Measurements from ENCODE around the gene CDK6. TPM values are rescaled to one million over a fixed set of nuclear protein-coding genes. Genes with fewer than 3 reads are reported as not detected.

The CDK6 gene
- total RNA-seq, 4 donors from 2014 or later = 19.7 to 51.1 (median 33.8) TPM

- no peak for ATAC-seq
- no peaks in the 10 kb centered on the region for H3K9me3 ChIP-seq
- H3K27me3 ChIP-seq = no peaks in the 10 kb centered on the region
- H3K4me1 ChIP-seq = peaks cover 5 to 44% (median 8%) of the 10 kb centered on the region in 3 donors
- no peaks in the 10 kb centered on the region for H3K36me3 ChIP-seq
- WGBS, 2 donors (ENCODE audit: low coverage in 1 of 2) = 39 to 84% methylated on average over 2 to 3 of the region's 3 CpGs
- no peak overlapping the region for H3K27ac ChIP-seq
- TF ChIP-seq POLR2A (IDR thresholded peaks at IDR 0.05) (no peak), EP300 (IDR thresholded peaks at IDR 0.05) (no peak)
- TF ChIP-seq, protein P1, sequence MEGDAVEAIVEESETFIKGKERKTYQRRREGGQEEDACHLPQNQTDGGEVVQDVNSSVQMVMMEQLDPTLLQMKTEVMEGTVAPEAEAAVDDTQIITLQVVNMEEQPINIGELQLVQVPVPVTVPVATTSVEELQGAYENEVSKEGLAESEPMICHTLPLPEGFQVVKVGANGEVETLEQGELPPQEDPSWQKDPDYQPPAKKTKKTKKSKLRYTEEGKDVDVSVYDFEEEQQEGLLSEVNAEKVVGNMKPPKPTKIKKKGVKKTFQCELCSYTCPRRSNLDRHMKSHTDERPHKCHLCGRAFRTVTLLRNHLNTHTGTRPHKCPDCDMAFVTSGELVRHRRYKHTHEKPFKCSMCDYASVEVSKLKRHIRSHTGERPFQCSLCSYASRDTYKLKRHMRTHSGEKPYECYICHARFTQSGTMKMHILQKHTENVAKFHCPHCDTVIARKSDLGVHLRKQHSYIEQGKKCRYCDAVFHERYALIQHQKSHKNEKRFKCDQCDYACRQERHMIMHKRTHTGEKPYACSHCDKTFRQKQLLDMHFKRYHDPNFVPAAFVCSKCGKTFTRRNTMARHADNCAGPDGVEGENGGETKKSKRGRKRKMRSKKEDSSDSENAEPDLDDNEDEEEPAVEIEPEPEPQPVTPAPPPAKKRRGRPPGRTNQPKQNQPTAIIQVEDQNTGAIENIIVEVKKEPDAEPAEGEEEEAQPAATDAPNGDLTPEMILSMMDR (IDR thresholded peaks at IDR 0.05) = no peak
- no peak overlapping the region for H3K4me3 ChIP-seq
These were observed 158.0 kb downstream of the CDK6 start for GRCh38 chr7:92678291-92678920.

GRCh38 chr7:92674379-92674778 is 162.0 kb downstream of the CDK6 start:
- TF ChIP-seq POLR2AphosphoS5 (IDR thresholded peaks at IDR 0.05) = no peak
- Histone ChIP-seq H3K4me1 (peaks cover 0 to 22% (median 0%) of the 10 kb centered on the region in 3 donors), H3K27ac (no peak overlapping the region), H3K27me3 (no peaks in the 10 kb centered on the region), H3K4me3 (no peak overlapping the region), H3K36me3 (no peaks in the 10 kb centered on the region), H3K9me3 (no peaks in the 10 kb centered on the region)
- no peak for ATAC-seq

DNA sequence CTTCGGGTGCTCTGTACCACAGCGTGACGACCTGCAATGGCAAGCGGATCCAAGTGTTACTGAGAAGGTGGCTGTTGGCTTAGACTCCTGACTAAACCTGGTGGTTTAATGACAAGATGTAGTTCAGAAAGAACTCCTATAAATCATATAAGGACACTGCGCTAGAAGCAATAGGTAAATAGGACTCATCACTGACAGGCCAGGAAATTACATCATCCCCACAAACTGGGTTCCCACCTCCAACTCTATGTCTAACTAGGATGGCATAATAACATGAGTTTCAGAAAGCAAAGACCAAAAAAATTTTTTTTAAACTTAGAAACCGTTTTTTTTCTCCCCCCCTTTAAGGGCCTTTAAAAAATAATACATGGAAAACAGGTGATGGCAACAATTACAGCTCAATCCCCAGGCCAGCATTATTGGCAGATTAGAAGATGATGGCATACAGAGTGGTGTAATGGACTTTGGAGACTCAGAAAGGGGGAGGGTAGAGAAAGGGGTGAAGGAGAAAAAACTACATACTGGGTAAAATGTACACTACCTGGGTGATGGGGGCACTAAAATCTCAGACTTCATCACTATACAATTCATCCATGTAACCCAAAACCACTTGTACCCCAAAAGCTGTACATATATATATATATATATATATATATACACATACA is 164.7 kb downstream of the CDK6 start:
- H3K36me3 ChIP-seq = no peaks in the 10 kb centered on the region
- peaks cover 0 to 17% (median 0%) of the 10 kb centered on the region in 3 donors for H3K4me1 ChIP-seq
- 88 to 91% methylated on average over 5 to 6 of the region's 6 CpGs for WGBS, 2 donors (ENCODE audit: low coverage in 1 of 2)
- no peak overlapping the region for H3K4me3 ChIP-seq
- H3K9me3 ChIP-seq = no peaks in the 10 kb centered on the region
- no peak for ATAC-seq
- H3K27ac ChIP-seq = no peak overlapping the region
- TF ChIP-seq, protein P1 (IDR thresholded peaks at IDR 0.05) = no peak
- TF ChIP-seq POLR2AphosphoS5 (IDR thresholded peaks at IDR 0.05) = no peak
- TF ChIP-seq POLR2A (IDR thresholded peaks at IDR 0.05) = no peak
- TF ChIP-seq EP300 (IDR thresholded peaks at IDR 0.05) = no peak
- no peaks in the 10 kb centered on the region for H3K27me3 ChIP-seq

DNA sequence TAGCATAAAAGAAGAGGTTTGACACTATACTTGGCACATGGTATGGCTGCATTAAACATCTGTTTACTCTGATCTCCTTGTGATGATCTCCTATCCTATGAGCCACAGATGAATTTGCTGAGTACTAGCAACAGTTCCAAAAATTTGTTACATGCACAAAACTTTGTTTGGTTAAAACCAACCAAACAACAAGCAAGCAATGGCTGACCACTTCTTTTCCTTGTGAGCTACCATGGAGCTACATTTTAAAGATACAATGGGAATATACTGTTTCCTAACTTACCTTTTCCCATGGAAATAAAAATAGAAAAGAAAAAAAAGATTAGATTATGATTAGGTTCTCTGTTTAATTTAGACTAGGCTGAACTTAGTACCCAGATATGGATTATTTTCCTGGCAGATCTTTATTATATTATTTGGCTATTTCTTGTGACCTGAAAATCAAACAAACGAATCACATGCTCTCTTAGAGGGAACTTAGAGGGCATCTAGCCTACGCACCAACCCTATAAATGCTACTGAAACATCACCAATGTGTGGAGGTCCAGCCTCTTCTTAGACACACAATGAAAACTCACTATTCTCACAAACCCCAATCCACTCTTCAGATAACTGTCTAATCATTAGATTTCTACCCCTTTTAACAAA is 166.0 kb downstream of the CDK6 start:
- Histone ChIP-seq H3K4me3 (no peak overlapping the region), H3K4me1 (peaks cover 0 to 23% (median 0%) of the 10 kb centered on the region in 3 donors), H3K9me3 (no peaks in the 10 kb centered on the region), H3K27ac (no peak overlapping the region), H3K27me3 (no peaks in the 10 kb centered on the region), H3K36me3 (no peaks in the 10 kb centered on the region)
- TF ChIP-seq EP300 (IDR thresholded peaks at IDR 0.05) = no peak
- TF ChIP-seq, protein P1 (IDR thresholded peaks at IDR 0.05) = no peak
- no peak for TF ChIP-seq POLR2AphosphoS5 (IDR thresholded peaks at IDR 0.05)
- TF ChIP-seq POLR2A (IDR thresholded peaks at IDR 0.05) = no peak
- no peak for ATAC-seq
- WGBS, 2 donors (ENCODE audit: low coverage in 1 of 2) = 47 to 77% methylated on average over 2 of the region's 2 CpGs

DNA sequence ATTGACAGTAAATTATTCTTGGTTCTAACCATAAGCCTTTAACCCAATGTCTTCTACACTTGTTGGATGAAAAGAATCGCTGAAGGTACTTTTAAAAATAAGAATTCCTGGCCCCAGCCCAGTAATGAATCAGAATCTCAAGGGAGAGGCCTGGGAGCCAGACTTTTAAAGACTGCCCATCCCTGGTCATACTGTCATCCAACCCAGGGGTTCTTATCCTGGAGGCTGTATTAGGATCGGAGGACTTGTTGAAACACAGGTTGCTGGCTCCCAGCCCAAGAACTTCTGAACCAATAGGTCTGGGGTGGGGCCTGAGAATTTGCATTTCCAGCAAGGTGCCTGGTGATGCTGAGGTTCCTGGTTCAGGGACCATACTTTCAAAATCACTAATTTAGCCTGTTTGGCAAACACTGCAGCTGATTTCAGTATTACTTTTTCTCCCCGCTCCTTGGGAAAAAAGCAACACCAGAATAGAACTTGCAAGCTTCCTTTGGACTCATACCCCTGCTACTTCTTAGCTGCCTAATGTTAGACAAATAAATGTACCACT is 166.7 kb downstream of the CDK6 start:
- Histone ChIP-seq H3K9me3 (no peaks in the 10 kb centered on the region), H3K27me3 (no peaks in the 10 kb centered on the region), H3K36me3 (no peaks in the 10 kb centered on the region), H3K27ac (no peak overlapping the region), H3K4me3 (no peak overlapping the region), H3K4me1 (peaks cover 0 to 24% (median 0%) of the 10 kb centered on the region in 3 donors)
- no peak for ATAC-seq
- TF ChIP-seq EP300 (IDR thresholded peaks at IDR 0.05) (no peak), POLR2A (IDR thresholded peaks at IDR 0.05) (no peak), POLR2AphosphoS5 (IDR thresholded peaks at IDR 0.05) (no peak)
- TF ChIP-seq, protein P1 (IDR thresholded peaks at IDR 0.05) = no peak
- WGBS, 2 donors (ENCODE audit: low coverage in 1 of 2) = 39 to 56% methylated on average over 2 of the region's 3 CpGs

Measured in gastroesophageal sphincter (tissue), 4 donors.